Gastroesophageal sphincter (tissue), 3 donors: ENCODE results near the gene CD27.
"Not testable (repeated sequence)": the region's sequence is repeated elsewhere in the genome, so short reads cannot be mapped to it uniquely, and the experiment has no call there.

Source experiments
- CTCF ChIP-seq, 4 experiments: fragments of 200-600 bp in 2 of 4; fragments of 450-650 bp in 2 of 4; sonication (generic) in 1 of 4; IDR thresholded peaks; one replicate each; pipeline ENCODE4 v1.5.1; 2017 to 2019; ENCODE audit warnings: antibody characterized with exemption in 4 of 4, mild to moderate bottlenecking in 2 of 4, moderate library complexity in 2 of 4
- EP300 ChIP-seq: sonication (generic); formaldehyde crosslinking; IDR thresholded peaks from one replicate; pipeline ENCODE4 v1.6.1; 2017; ENCODE audit warnings: antibody characterized with exemption, mild to moderate bottlenecking
- POLR2A ChIP-seq, 2 donors: fragments of 450-650 bp; IDR thresholded peaks; one replicate each; pipeline ENCODE4 v1.6.1; 2017; ENCODE audit warnings: antibody characterized with exemption in 2 of 2, mild to moderate bottlenecking in 2 of 2, moderate library complexity in 1 of 2
- POLR2AphosphoS5 ChIP-seq: sonication (generic); formaldehyde crosslinking; IDR thresholded peaks from one replicate; pipeline ENCODE4 v1.6.1; 2017; ENCODE audit warnings: antibody characterized with exemption

- not testable (repeated sequence) for TF ChIP-seq CTCF (IDR thresholded peaks at IDR 0.05); POLR2A (IDR thresholded peaks at IDR 0.05); POLR2AphosphoS5; EP300
Measured at GRCh38 chr12:6427796-6428195, 17.0 kb upstream of the CD27 start.
